Epithelial cell of proximal tubule (primary cell): ENCODE data around the gene MIGA2. TPM values are rescaled to one million over a fixed set of nuclear protein-coding genes. Genes with fewer than 3 reads are reported as not detected.

Experiments used
- DNase-seq: peaks from one replicate; pipeline ENCODE4 v3.0.0-alpha.2; 2011; ENCODE audit warnings: low read depth
- H3K4me3 ChIP-seq: 2 replicates; pipeline ENCODE4 v1.5.1; 2011; ENCODE audit warnings: low read depth, mild to moderate bottlenecking, low read length
- CTCF ChIP-seq: conservative IDR thresholded peaks from 2 replicates; pipeline ENCODE4 v1.5.1; 2012; ENCODE audit warnings: low read depth, mild to moderate bottlenecking, low read length
- total RNA-seq: library from RNA; depleted of rRNA; stranded (reverse); fragments of >200 nt; gene quantifications from 2 replicates; pipeline ENCODE4 v1.2.3, GENCODE V29; 2015

Gene MIGA2
- total RNA-seq, 1 donor from 2014 or later: 18.0 TPM

GRCh38 chr9:129007766-129008468 is 28.5 kb upstream of the MIGA2 start:
- no peak overlapping the region for H3K4me3 ChIP-seq

GRCh38 chr9:129008469-129008965 is 27.9 kb upstream of the MIGA2 start:
- DNase-seq: no peak
- no peak overlapping the region for H3K4me3 ChIP-seq
- no peak for TF ChIP-seq CTCF

More at GRCh38 chr9:129007766-129008468, 28.5 kb upstream of the MIGA2 start:
- no peak for DNase-seq
- TF ChIP-seq CTCF: no peak

GRCh38 chr9:129008986-129009583 is 27.3 kb upstream of the MIGA2 start:
- no peak for TF ChIP-seq CTCF
- DNase-seq: no peak
- H3K4me3 ChIP-seq: no peak overlapping the region

- no peak for DNase-seq
- no peak for TF ChIP-seq CTCF
- no peak overlapping the region for H3K4me3 ChIP-seq
Observed at GRCh38 chr9:129009584-129010141, 26.8 kb upstream of the MIGA2 start.

- no peak for TF ChIP-seq CTCF
- no peak overlapping the region for H3K4me3 ChIP-seq
- DNase-seq: no peak
Observed at GRCh38 chr9:129010267-129010975, 26.0 kb upstream of the MIGA2 start.

- no peak overlapping the region for H3K4me3 ChIP-seq
- no peak for DNase-seq
- no peak for TF ChIP-seq CTCF
Observed at GRCh38 chr9:129011170-129011569, 25.3 kb upstream of the MIGA2 start.
